ENCODE results near the gene CD300LD. TPM values are rescaled to one million over a fixed set of nuclear protein-coding genes. Genes with fewer than 3 reads are reported as not detected.

Gene CD300LD
- total RNA-seq, 3 donors from 2014 or later (not counting 1 experiment from before 2014, with no cell fraction given), result not detected

- Histone ChIP-seq H3K4me1 (ENCODE audit: control insufficient read depth, insufficient read depth, low read length) (peaks cover 52% of the 10 kb centered on the region), H3K4me3 (ENCODE audit: low read length) (peak overlapping the region; percentile 22), H3K27me3 (ENCODE audit: control insufficient read depth, insufficient read depth, low read length) (no peaks in the 10 kb centered on the region), H3K9me3 (ENCODE audit: control insufficient read depth, insufficient read depth, low read length) (no peaks in the 10 kb centered on the region), H3K27ac (ENCODE audit: low read length) (peak overlapping the region; percentile 55), H3K36me3 (ENCODE audit: control insufficient read depth, insufficient read depth, low read length) (peaks cover 3% of the 10 kb centered on the region)
- ATAC-seq, result peak in 2 of 3 donors; percentile 36 to 47
- no peak for TF ChIP-seq CTCF (IDR thresholded peaks at IDR 0.05)
- no peak for DNase-seq
- no peaks in the 10 kb centered on the region for H3K9me3 Mint-ChIP-seq
- peaks cover 36 to 51% of the 10 kb centered on the region in 2 donors for H3K4me1 Mint-ChIP-seq
- H3K27me3 Mint-ChIP-seq (ENCODE audit: low read depth in 2 of 2), result peaks cover 0 to 2% of the 10 kb centered on the region in 2 donors
- H3K36me3 Mint-ChIP-seq, result no peaks in the 10 kb centered on the region
- peak overlapping the region; percentile 43 to 81 for H3K27ac Mint-ChIP-seq
- peak overlapping the region; percentile 78 for H3K4me3 Mint-ChIP-seq
- intact Hi-C loops (cut with micrococcal nuclease), result no loop called here
- WGBS (ENCODE audit: insufficient coverage), result 68% methylated on average over 16 of the region's 16 CpGs
Observed at GRCh38 chr17:74544991-74545842, 46.9 kb downstream of the CD300LD start.

- Histone ChIP-seq H3K9me3 (ENCODE audit: control insufficient read depth, insufficient read depth, low read length) (no peaks in the 10 kb centered on the region), H3K36me3 (ENCODE audit: control insufficient read depth, insufficient read depth, low read length) (peaks cover 3% of the 10 kb centered on the region), H3K27ac (ENCODE audit: low read length) (no peak overlapping the region), H3K4me3 (ENCODE audit: low read length) (no peak overlapping the region), H3K4me1 (ENCODE audit: control insufficient read depth, insufficient read depth, low read length) (peaks cover 52% of the 10 kb centered on the region), H3K27me3 (ENCODE audit: control insufficient read depth, insufficient read depth, low read length) (no peaks in the 10 kb centered on the region)
- Mint-ChIP-seq H3K27ac (peak overlapping the region in 1 of 2 donors; percentile 81), H3K4me3 (peak overlapping the region; percentile 78), H3K4me1 (peaks cover 36 to 55% of the 10 kb centered on the region in 2 donors), H3K36me3 (no peaks in the 10 kb centered on the region), H3K27me3 (ENCODE audit: low read depth in 2 of 2) (peaks cover 0 to 4% of the 10 kb centered on the region in 2 donors), H3K9me3 (no peaks in the 10 kb centered on the region)
- intact Hi-C loops (cut with micrococcal nuclease), result no loop called here
- 93% methylated on average over 18 of the region's 18 CpGs for WGBS (ENCODE audit: insufficient coverage)
- no peak for DNase-seq
- no peak for ATAC-seq
- no peak for TF ChIP-seq CTCF (IDR thresholded peaks at IDR 0.05)
Observed at GRCh38 chr17:74543891-74544760, 48.0 kb downstream of the CD300LD start.

- Mint-ChIP-seq H3K27ac (no peak overlapping the region), H3K4me1 (peaks cover 36 to 56% of the 10 kb centered on the region in 2 donors), H3K27me3 (ENCODE audit: low read depth in 2 of 2) (peaks cover 0 to 4% of the 10 kb centered on the region in 2 donors), H3K36me3 (no peaks in the 10 kb centered on the region), H3K4me3 (peak overlapping the region; percentile 50), H3K9me3 (no peaks in the 10 kb centered on the region)
- DNase-seq (no peak), ATAC-seq (no peak)
- no peak overlapping the region for H3K4me3 ChIP-seq (ENCODE audit: low read length)
- WGBS (ENCODE audit: insufficient coverage), result 74% methylated on average over 14 of the region's 14 CpGs
- H3K27ac ChIP-seq (ENCODE audit: low read length), result no peak overlapping the region
- no peaks in the 10 kb centered on the region for H3K9me3 ChIP-seq (ENCODE audit: control insufficient read depth, insufficient read depth, low read length)
- peaks cover 52% of the 10 kb centered on the region for H3K4me1 ChIP-seq (ENCODE audit: control insufficient read depth, insufficient read depth, low read length)
- H3K27me3 ChIP-seq (ENCODE audit: control insufficient read depth, insufficient read depth, low read length), result no peaks in the 10 kb centered on the region
- TF ChIP-seq CTCF (IDR thresholded peaks at IDR 0.05), result no peak
- intact Hi-C loops (cut with micrococcal nuclease), result no loop called here
- peaks cover 3% of the 10 kb centered on the region for H3K36me3 ChIP-seq (ENCODE audit: control insufficient read depth, insufficient read depth, low read length)
Observed at GRCh38 chr17:74543406-74543805, 48.7 kb downstream of the CD300LD start.

Measured in natural killer cell (primary cell).